ENCODE data around the gene FBXO10. TPM values are rescaled to one million over a fixed set of nuclear protein-coding genes. Genes with fewer than 3 reads are reported as not detected.
A peak's percentile ranks its signal among the peaks of the same experiment; 100 is the strongest.

The FBXO10 gene
- total RNA-seq, 1 donor from 2014 or later = 8.0 TPM

GRCh38 chr9:37509536-37509935, 66.6 kb downstream of the FBXO10 start:
- no peak for TF ChIP-seq CTCF (IDR thresholded peaks at IDR 0.05)
- DNase-seq (peak; percentile 48), ATAC-seq (no peak)
- intact Hi-C loops (cut with DNase I) = no loop called here
- Histone ChIP-seq H3K9me3 (no peaks in the 10 kb centered on the region), H3K36me3 (no peaks in the 10 kb centered on the region), H3K4me3 (no peak overlapping the region), H3K27me3 (no peaks in the 10 kb centered on the region), H3K27ac (no peak overlapping the region), H3K4me1 (no peaks in the 10 kb centered on the region)

- no peak for TF ChIP-seq CTCF (IDR thresholded peaks at IDR 0.05)
- no peaks in the 10 kb centered on the region for H3K4me1 ChIP-seq
- H3K9me3 ChIP-seq = no peaks in the 10 kb centered on the region
- intact Hi-C loops (cut with DNase I) = no loop called here
- H3K27me3 ChIP-seq = no peaks in the 10 kb centered on the region
- DNase-seq (peak; percentile 16), ATAC-seq (no peak)
- no peak overlapping the region for H3K4me3 ChIP-seq
- peaks cover 5% of the 10 kb centered on the region for H3K36me3 ChIP-seq
- H3K27ac ChIP-seq = no peak overlapping the region
Measured at GRCh38 chr9:37508834-37509206, 67.4 kb downstream of the FBXO10 start.

DNA sequence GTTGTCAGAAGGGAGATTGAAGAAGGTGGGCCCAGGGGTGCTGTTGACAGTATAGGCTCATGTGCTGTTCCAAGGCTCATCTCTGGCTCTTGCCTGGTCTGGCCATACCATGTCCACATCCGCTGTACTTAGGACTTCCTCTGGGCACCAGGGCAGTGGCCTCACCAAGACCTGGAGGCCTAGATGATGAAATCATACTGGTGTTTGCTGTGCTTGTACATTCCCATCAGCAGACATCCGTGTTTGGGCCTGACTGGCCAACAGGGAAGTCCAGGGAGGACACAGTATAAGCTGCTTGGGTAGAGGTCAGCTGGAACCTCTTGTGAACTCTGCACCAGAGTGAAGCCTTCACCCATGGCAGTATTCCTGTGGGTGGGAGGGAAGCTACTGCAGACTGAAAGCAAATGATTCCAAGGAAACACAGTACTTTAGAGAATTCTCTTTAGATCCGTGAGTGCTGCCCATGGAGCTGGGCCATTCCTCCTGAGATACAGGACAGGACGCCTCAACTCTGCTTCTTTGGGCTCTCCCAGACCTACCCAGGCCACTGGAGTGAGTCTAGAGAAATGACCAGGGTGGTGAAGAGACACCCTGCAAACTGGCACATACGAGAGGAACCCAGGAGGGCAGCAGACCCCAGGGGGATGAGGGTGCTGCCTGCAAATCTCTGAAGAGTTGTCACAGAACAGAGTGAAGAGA, 67.9 kb downstream of the FBXO10 start:
- Histone ChIP-seq H3K27ac (no peak overlapping the region), H3K4me3 (no peak overlapping the region), H3K27me3 (no peaks in the 10 kb centered on the region), H3K4me1 (no peaks in the 10 kb centered on the region), H3K36me3 (peaks cover 10% of the 10 kb centered on the region), H3K9me3 (no peaks in the 10 kb centered on the region)
- peak; percentile 81 for ATAC-seq
- intact Hi-C loops (cut with DNase I) = no loop called here
- DNase-seq = peak; percentile 61
- TF ChIP-seq CTCF (IDR thresholded peaks at IDR 0.05) = no peak

- no peaks in the 10 kb centered on the region for H3K9me3 ChIP-seq
- H3K36me3 ChIP-seq = peaks cover 17% of the 10 kb centered on the region
- H3K27me3 ChIP-seq = no peaks in the 10 kb centered on the region
- H3K27ac ChIP-seq = no peak overlapping the region
- TF ChIP-seq CTCF (IDR thresholded peaks at IDR 0.05) = no peak
- DNase-seq = peak; percentile 22
- no peak for ATAC-seq
- H3K4me1 ChIP-seq = no peaks in the 10 kb centered on the region
- no peak overlapping the region for H3K4me3 ChIP-seq
- intact Hi-C loops (cut with DNase I) = no loop called here
Measured at GRCh38 chr9:37507566-37508134, 68.5 kb downstream of the FBXO10 start.

DNA sequence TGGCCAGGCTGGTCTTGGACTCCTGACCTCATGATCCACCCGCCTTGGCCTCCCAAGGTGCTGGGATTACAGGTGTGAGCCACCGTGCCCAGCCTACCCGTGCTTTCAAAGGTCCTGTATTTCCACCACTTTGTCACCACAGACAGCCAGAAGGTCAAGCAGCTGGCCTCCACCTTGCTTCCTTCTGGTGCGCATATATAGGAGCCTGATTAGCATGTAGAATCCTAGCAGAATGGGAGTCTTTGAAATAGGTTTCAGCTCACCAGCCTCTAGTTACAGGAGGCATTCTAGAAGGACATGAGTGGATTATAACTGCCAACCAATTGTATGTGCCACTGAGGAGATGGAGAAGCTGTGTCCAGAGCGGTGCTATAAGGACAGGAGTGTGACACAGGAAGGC, 71.6 kb downstream of the FBXO10 start:
- ATAC-seq (no peak), DNase-seq (no peak)
- intact Hi-C loops (cut with DNase I) = no loop called here
- TF ChIP-seq CTCF (IDR thresholded peaks at IDR 0.05) = no peak
- Histone ChIP-seq H3K27me3 (no peaks in the 10 kb centered on the region), H3K4me3 (no peak overlapping the region), H3K4me1 (no peaks in the 10 kb centered on the region), H3K36me3 (peaks cover 43% of the 10 kb centered on the region), H3K9me3 (no peaks in the 10 kb centered on the region), H3K27ac (peak overlapping the region; percentile 17)
